Kidney (tissue), 14 donors: Measurements from ENCODE around the gene HOXA13. TPM values are rescaled to one million over a fixed set of nuclear protein-coding genes. Genes with fewer than 3 reads are reported as not detected.

Source experiments
- DNase-seq, 5 donors: peaks; one replicate each; pipeline ENCODE4 v3.0.0-alpha.2; 2013 to 2020
- FAIRE-seq: peaks from 2 replicates; lab custom pipeline; 2012; peaks lifted over from hg19 to GRCh38; lab: Jason Lieb, UNC
- H3K27ac ChIP-seq, 2 donors: one replicate each; pipeline ENCODE4 v1.7.0; 2013; ENCODE audit warnings: low read depth in 2 of 2, low read length in 2 of 2, inconsistent platforms in 1 of 2
- H3K27me3 ChIP-seq: one replicate; pipeline ENCODE4 v1.7.1; 2013; ENCODE audit warnings: low read length, inconsistent platforms; ENCODE audit not compliant: control insufficient read depth, insufficient read depth
- H3K36me3 ChIP-seq, 3 donors: one replicate each; pipeline versions ENCODE4 v1.7.0 to v1.7.1; 2013; ENCODE audit warnings: low read length in 3 of 3, control low read depth in 1 of 3, inconsistent platforms in 1 of 3; ENCODE audit not compliant: insufficient read depth in 3 of 3, control insufficient read depth in 2 of 3
- H3K4me1 ChIP-seq, 3 donors: one replicate each; pipeline versions ENCODE4 v1.7.0 to v1.7.1; 2013; ENCODE audit warnings: low read length in 3 of 3, inconsistent platforms in 1 of 3, low read depth in 1 of 3; ENCODE audit not compliant: control insufficient read depth in 2 of 3, insufficient read depth in 2 of 3
- H3K4me3 ChIP-seq, 3 donors: one replicate each; pipeline versions ENCODE4 v1.7.0 to v1.8.1; 2013; ENCODE audit warnings: low read length in 3 of 3, control low read depth in 1 of 3, inconsistent platforms in 1 of 3
- H3K9ac ChIP-seq, 3 donors: one replicate each; pipeline versions ENCODE4 v1.7.0 to v1.7.1; 2013; ENCODE audit warnings: low read length in 3 of 3, control low read depth in 1 of 3, inconsistent platforms in 1 of 3
- H3K9me3 ChIP-seq, 3 donors: one replicate each; pipeline versions ENCODE4 v1.7.0 to v1.7.1; 2013; ENCODE audit warnings: low read length in 3 of 3, control low read depth in 1 of 3, inconsistent platforms in 1 of 3; ENCODE audit not compliant: control insufficient read depth in 2 of 3, insufficient read depth in 1 of 3
- intact Hi-C: fragments of 100-400 bp; cut with DNase I; formaldehyde crosslinking; loops from one replicate; pipeline ENCODE4 v1.11.1; 2022
- polyA plus RNA-seq: library from polyadenylated mRNA; stranded (reverse); fragments of 350-450 nt; fragmentation: Illumina TruSeq; extraction: RNeasy Lipid Tissue Mini Kit (QIAGEN cat#74804); gene quantifications from one replicate; pipeline ENCODE4 v1.2.3, GENCODE V29; 2014; ENCODE audit warnings: low read depth, low replicate concordance; ENCODE audit not compliant: insufficient read depth
- total RNA-seq: library from RNA; stranded (reverse); fragmentation: NEBNext Ultra II Directional; extraction: Animal tissue kit (Norgen Biotek cat#: 25700); gene quantifications from one replicate; pipeline ENCODE4 v1.2.1, GENCODE V29; 2021
- TF ChIP-seq, protein P1 (sequence below): IDR thresholded peaks from 3 replicates; pipeline ENCODE4 v1.5.1; 2012; ENCODE audit warnings: mild to moderate bottlenecking, moderate library complexity, borderline replicate concordance; ENCODE audit not compliant: insufficient read depth; ENCODE audit errors: extremely low read depth
- donor health status: control.
- donor health status: control.
- donor health status: control.
- donor health status: control.
- donor health status: control.
- donor health status: DM: yes; HTN: yes; CAD: no.
- donor health status: Normal renal cell carcinoma (clear cell type).

The HOXA13 gene
- total and polyA plus RNA-seq, 2 donors from 2014 or later, result 0.17 to 0.44 TPM

DNA sequence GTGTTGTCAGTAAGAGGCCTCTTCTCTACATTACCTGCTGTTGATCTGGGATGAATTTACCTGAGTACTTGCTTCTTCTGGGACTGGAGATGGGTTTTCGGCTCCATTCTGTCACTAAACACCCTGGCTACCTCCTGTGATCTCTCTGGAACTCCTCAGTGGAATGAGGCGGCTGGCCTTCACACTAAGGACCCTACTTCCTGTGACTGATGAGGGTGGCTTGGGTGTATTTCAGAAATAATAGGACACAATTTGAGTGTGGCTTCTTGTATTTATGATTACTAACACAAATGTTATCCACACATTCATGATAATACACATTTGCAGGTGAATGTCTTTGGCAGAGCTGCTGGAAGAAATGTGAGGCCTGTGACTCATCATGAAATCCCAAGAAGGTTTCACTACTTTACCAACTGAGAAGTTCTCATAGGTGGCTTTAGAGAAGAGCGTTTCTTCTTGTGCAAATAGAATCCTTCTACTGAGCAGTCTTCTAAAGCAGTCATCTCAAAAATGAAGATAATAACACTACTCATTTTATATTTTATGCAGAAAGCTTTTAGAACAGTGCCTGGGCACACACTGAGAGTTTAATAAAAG lies 21.4 kb upstream of the HOXA13 start:
- no peak overlapping the region for H3K4me3 ChIP-seq
- intact Hi-C loops, result no loop called here
- FAIRE-seq, result no peak

DNA sequence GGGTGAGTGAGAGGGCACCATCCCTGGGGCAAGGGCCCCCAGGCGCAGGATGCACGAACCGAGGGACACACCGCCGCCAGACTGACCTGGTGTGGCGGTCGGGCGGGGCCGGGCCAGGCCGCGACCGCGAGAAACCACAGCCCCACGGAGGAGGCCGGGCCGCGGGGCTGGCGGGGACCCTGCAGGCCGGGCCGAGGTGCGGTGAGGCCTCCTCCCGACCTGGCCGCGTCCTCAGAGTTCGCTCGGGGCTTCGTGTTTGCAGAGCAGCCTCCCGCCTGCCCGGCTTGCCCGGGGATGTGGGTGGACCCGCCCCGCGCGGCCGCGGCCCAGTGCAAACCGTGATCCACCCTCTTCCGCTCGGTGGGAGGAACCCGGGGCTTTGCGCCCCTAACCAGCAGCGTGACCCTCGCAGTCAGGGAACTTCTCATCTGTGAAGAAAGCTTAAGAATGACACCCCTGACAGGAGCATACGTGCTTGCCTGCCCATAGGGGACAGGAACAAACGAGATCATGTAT lies 20.6 kb upstream of the HOXA13 start:
- TF ChIP-seq, protein P1, sequence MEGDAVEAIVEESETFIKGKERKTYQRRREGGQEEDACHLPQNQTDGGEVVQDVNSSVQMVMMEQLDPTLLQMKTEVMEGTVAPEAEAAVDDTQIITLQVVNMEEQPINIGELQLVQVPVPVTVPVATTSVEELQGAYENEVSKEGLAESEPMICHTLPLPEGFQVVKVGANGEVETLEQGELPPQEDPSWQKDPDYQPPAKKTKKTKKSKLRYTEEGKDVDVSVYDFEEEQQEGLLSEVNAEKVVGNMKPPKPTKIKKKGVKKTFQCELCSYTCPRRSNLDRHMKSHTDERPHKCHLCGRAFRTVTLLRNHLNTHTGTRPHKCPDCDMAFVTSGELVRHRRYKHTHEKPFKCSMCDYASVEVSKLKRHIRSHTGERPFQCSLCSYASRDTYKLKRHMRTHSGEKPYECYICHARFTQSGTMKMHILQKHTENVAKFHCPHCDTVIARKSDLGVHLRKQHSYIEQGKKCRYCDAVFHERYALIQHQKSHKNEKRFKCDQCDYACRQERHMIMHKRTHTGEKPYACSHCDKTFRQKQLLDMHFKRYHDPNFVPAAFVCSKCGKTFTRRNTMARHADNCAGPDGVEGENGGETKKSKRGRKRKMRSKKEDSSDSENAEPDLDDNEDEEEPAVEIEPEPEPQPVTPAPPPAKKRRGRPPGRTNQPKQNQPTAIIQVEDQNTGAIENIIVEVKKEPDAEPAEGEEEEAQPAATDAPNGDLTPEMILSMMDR, result no peak
- peaks cover 72% of the 10 kb centered on the region for H3K27me3 ChIP-seq
- FAIRE-seq, result no peak
- H3K36me3 ChIP-seq, result no peaks in the 10 kb centered on the region
- no peak for DNase-seq
- no peak overlapping the region for H3K4me3 ChIP-seq
- no peaks in the 10 kb centered on the region for H3K4me1 ChIP-seq
- H3K27ac ChIP-seq, result no peak overlapping the region
- H3K9me3 ChIP-seq, result no peaks in the 10 kb centered on the region
- intact Hi-C loops, result no loop called here
- no peak overlapping the region for H3K9ac ChIP-seq

More for the DNA sequence above, 21.4 kb upstream of the HOXA13 start:
- Histone ChIP-seq H3K36me3 (no peaks in the 10 kb centered on the region), H3K27ac (no peak overlapping the region), H3K9ac (no peak overlapping the region), H3K4me1 (no peaks in the 10 kb centered on the region), H3K27me3 (peaks cover 78% of the 10 kb centered on the region), H3K9me3 (no peaks in the 10 kb centered on the region)
- DNase-seq, result no peak
- TF ChIP-seq, protein P1, result no peak

DNA sequence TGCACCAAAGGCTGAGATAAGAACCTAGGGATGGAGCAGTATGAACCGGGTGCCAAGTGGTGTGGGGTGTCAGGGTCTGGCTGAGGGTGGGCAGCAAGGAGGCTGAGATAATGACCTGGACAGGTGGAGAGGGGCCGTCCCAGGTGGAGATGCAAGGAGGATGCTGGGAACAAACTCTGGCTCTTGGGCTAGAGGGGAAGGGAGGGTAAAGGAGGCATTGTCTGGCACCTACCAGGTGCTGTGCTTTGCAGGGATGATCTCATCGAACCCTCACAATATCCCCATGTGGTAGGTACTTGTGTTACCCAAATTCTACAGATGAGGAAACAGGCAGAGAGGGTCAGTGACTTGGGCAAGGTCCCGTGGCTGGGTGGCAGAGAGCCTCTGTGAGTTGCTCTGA lies 19.9 kb upstream of the HOXA13 start:
- Histone ChIP-seq H3K27ac (no peak overlapping the region), H3K27me3 (peaks cover 71% of the 10 kb centered on the region), H3K9ac (no peak overlapping the region), H3K9me3 (no peaks in the 10 kb centered on the region), H3K4me1 (no peaks in the 10 kb centered on the region), H3K4me3 (no peak overlapping the region), H3K36me3 (no peaks in the 10 kb centered on the region)
- DNase-seq, result no peak
- no peak for FAIRE-seq
- intact Hi-C loops, result no loop called here
- TF ChIP-seq, protein P1, result no peak
